Natural killer cell (primary cell): Measurements from ENCODE around the gene HMCN1. TPM values are rescaled to one million over a fixed set of nuclear protein-coding genes. Genes with fewer than 3 reads are reported as not detected.
"Not testable (repeated sequence)": the region's sequence is repeated elsewhere in the genome, so short reads cannot be mapped to it uniquely, and the experiment has no call there.

Experiments
- ATAC-seq, 3 donors: fragments of 150-1000 bp in 2 of 3; fragments of 200-7000 bp in 1 of 3; cut with Tn5 transposase; 1 replicate in 1 of 3; 2 replicates in 2 of 3; pipeline ENCODE4 v1.10.0; 2021; ENCODE audit warnings: mild to moderate bottlenecking in 2 of 3, moderate library complexity in 2 of 3
- DNase-seq, 2 donors: peaks; one replicate each; pipeline versions ENCODE4 v3.0.0 to v3.0.0-alpha.2; 2013 to 2021; ENCODE audit warnings: mixed read lengths in 1 of 2
- H3K27ac ChIP-seq: one replicate; pipeline ENCODE4 v1.5.1; 2013; ENCODE audit warnings: mild to moderate bottlenecking, low read length
- H3K27me3 ChIP-seq: one replicate; pipeline ENCODE4 v1.6.1; 2013; ENCODE audit warnings: low read length; ENCODE audit not compliant: control insufficient read depth, insufficient read depth
- H3K36me3 ChIP-seq: one replicate; pipeline ENCODE4 v1.6.1; 2013; ENCODE audit warnings: low read length; ENCODE audit not compliant: control insufficient read depth, insufficient read depth
- H3K4me1 ChIP-seq: one replicate; pipeline ENCODE4 v1.6.1; 2013; ENCODE audit warnings: low read length; ENCODE audit not compliant: control insufficient read depth, insufficient read depth
- H3K4me3 ChIP-seq: one replicate; pipeline ENCODE4 v1.5.1; 2013; ENCODE audit warnings: low read length
- H3K9me3 ChIP-seq: one replicate; pipeline ENCODE4 v1.6.1; 2013; ENCODE audit warnings: low read length; ENCODE audit not compliant: control insufficient read depth, insufficient read depth
- H3K27ac Mint-ChIP-seq, 2 donors: one replicate each; pipeline ENCODE4 v1.8.0; 2022; ENCODE audit warnings: mild to moderate bottlenecking in 2 of 2, mixed read lengths in 2 of 2, moderate library complexity in 1 of 2
- H3K27me3 Mint-ChIP-seq, 2 donors: one replicate each; pipeline ENCODE4 v1.8.0; 2022; ENCODE audit warnings: low read depth in 2 of 2, mixed read lengths in 2 of 2
- H3K36me3 Mint-ChIP-seq: one replicate; pipeline ENCODE4 v1.8.0; 2022; ENCODE audit warnings: mixed read lengths
- H3K4me1 Mint-ChIP-seq, 2 donors: one replicate each; pipeline ENCODE4 v1.8.0; 2022; ENCODE audit warnings: mixed read lengths in 2 of 2
- H3K4me3 Mint-ChIP-seq: one replicate; pipeline ENCODE4 v1.8.0; 2022; ENCODE audit warnings: mild to moderate bottlenecking, moderate library complexity, mixed read lengths
- H3K9me3 Mint-ChIP-seq, 2 donors: one replicate each; pipeline ENCODE4 v1.8.0; 2022; ENCODE audit warnings: mixed read lengths in 2 of 2
- WGBS: methylation state at CpG from one replicate; pipeline ENCODE4 v1.1.7; 2013; ENCODE audit warnings: missing lambda C conversion rate; ENCODE audit not compliant: insufficient coverage; 5-methylcytosine and 5-hydroxymethylcytosine counted together
- intact Hi-C: fragments of 100-400 bp; cut with micrococcal nuclease; formaldehyde crosslinking; loops from one replicate; pipeline ENCODE4 v1.14.2; 2022
- total RNA-seq, 4 donors: library from RNA; stranded (reverse); fragments of 120-200 nt in 1 of 4; gene quantifications; one replicate each; pipeline versions ENCODE4 v1.2.3 to v1.2.4, GENCODE V29; 2013 to 2022
- TF ChIP-seq, protein P1 (sequence below): fragments of 200-600 bp; IDR thresholded peaks from one replicate; pipeline ENCODE4 v1.8.0; 2022; ENCODE audit warnings: antibody characterized with exemption

HMCN1 gene
- total RNA-seq, 3 donors from 2014 or later (not counting 1 experiment from before 2014, with no cell fraction given): 0.02 to 0.45 (median 0.39) TPM

- ATAC-seq: no peak
- Histone ChIP-seq H3K9me3 (no peaks in the 10 kb centered on the region), H3K27ac (no peak overlapping the region), H3K27me3 (no peaks in the 10 kb centered on the region), H3K36me3 (no peaks in the 10 kb centered on the region), H3K4me3 (no peak overlapping the region), H3K4me1 (no peaks in the 10 kb centered on the region)
- WGBS: no CpG with 5 or more reads among the region's 1 CpG
- no peaks in the 10 kb centered on the region for H3K27me3 Mint-ChIP-seq
- peaks cover 0 to 1% of the 10 kb centered on the region in 2 donors for H3K9me3 Mint-ChIP-seq
- intact Hi-C loops: no loop called here
- no peaks in the 10 kb centered on the region for H3K36me3 Mint-ChIP-seq
- no peak overlapping the region for H3K4me3 Mint-ChIP-seq
- no peaks in the 10 kb centered on the region for H3K4me1 Mint-ChIP-seq
- TF ChIP-seq, protein P1, sequence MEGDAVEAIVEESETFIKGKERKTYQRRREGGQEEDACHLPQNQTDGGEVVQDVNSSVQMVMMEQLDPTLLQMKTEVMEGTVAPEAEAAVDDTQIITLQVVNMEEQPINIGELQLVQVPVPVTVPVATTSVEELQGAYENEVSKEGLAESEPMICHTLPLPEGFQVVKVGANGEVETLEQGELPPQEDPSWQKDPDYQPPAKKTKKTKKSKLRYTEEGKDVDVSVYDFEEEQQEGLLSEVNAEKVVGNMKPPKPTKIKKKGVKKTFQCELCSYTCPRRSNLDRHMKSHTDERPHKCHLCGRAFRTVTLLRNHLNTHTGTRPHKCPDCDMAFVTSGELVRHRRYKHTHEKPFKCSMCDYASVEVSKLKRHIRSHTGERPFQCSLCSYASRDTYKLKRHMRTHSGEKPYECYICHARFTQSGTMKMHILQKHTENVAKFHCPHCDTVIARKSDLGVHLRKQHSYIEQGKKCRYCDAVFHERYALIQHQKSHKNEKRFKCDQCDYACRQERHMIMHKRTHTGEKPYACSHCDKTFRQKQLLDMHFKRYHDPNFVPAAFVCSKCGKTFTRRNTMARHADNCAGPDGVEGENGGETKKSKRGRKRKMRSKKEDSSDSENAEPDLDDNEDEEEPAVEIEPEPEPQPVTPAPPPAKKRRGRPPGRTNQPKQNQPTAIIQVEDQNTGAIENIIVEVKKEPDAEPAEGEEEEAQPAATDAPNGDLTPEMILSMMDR: no peak
- DNase-seq: no peak
- H3K27ac Mint-ChIP-seq: no peak overlapping the region
Measured at GRCh38 chr1:186154651-186155050, 420.5 kb downstream of the HMCN1 start.

DNA sequence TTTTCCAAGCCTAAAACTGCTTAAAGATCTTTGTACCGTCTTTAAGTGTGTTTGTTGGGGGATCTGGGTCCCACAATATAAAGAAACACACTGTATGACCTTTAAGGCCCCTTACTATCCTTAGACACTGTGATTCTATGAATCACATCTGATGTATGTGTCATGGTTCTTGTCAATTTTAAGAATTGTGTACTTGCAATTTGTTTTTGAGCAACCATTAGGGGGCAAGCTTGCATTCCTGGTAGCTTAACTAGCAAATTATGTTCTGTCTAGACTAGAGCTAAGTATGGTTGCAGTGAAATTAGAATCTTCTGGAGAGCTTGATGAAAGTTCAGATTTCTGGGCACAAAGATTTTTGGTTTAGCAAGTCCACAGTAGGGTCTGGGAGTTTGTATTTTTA lies 421.4 kb downstream of the HMCN1 start:
- no peaks in the 10 kb centered on the region for H3K4me1 Mint-ChIP-seq
- ATAC-seq (no peak), DNase-seq (peak in 1 of 2 donors; percentile 16)
- no peaks in the 10 kb centered on the region for H3K36me3 ChIP-seq
- intact Hi-C loops: no loop called here
- no peaks in the 10 kb centered on the region for H3K27me3 Mint-ChIP-seq
- H3K27ac Mint-ChIP-seq: no peak overlapping the region
- no peaks in the 10 kb centered on the region for H3K36me3 Mint-ChIP-seq
- no peak overlapping the region for H3K4me3 ChIP-seq
- no peaks in the 10 kb centered on the region for H3K4me1 ChIP-seq
- no peak overlapping the region for H3K4me3 Mint-ChIP-seq
- no peaks in the 10 kb centered on the region for H3K9me3 ChIP-seq
- WGBS: no CpG with 5 or more reads among the region's 1 CpG
- TF ChIP-seq, protein P1: no peak
- no peak overlapping the region for H3K27ac ChIP-seq
- H3K27me3 ChIP-seq: no peaks in the 10 kb centered on the region
- H3K9me3 Mint-ChIP-seq: peaks cover 0 to 3% of the 10 kb centered on the region in 2 donors

GRCh38 chr1:186162895-186163294 lies 428.7 kb downstream of the HMCN1 start:
- H3K27ac Mint-ChIP-seq, H3K4me3 Mint-ChIP-seq, H3K4me1 Mint-ChIP-seq, H3K4me1 ChIP-seq, intact Hi-C loops, H3K27me3 Mint-ChIP-seq, H3K36me3 ChIP-seq, H3K36me3 Mint-ChIP-seq, H3K27me3 ChIP-seq, H3K27ac ChIP-seq, H3K9me3 Mint-ChIP-seq, ATAC-seq, DNase-seq, H3K9me3 ChIP-seq, H3K4me3 ChIP-seq: not testable (repeated sequence)
- 87% methylated on average over 7 of the region's 7 CpGs for WGBS

GRCh38 chr1:186164773-186165172 lies 430.6 kb downstream of the HMCN1 start:
- ATAC-seq (no peak), DNase-seq (no peak)
- WGBS: 97% methylated on average over 3 of the region's 3 CpGs
- Histone ChIP-seq H3K4me3 (no peak overlapping the region), H3K27me3 (no peaks in the 10 kb centered on the region), H3K9me3 (no peaks in the 10 kb centered on the region), H3K36me3 (no peaks in the 10 kb centered on the region), H3K27ac (no peak overlapping the region), H3K4me1 (no peaks in the 10 kb centered on the region)
- H3K4me1 Mint-ChIP-seq: no peaks in the 10 kb centered on the region
- no peaks in the 10 kb centered on the region for H3K27me3 Mint-ChIP-seq
- no peak overlapping the region for H3K27ac Mint-ChIP-seq
- peaks cover 3 to 5% of the 10 kb centered on the region in 2 donors for H3K9me3 Mint-ChIP-seq
- intact Hi-C loops: no loop called here
- H3K36me3 Mint-ChIP-seq: no peaks in the 10 kb centered on the region
- H3K4me3 Mint-ChIP-seq: no peak overlapping the region
- TF ChIP-seq, protein P1: no peak
